ENCODE measurements around the gene TMEM207. TPM values are rescaled to one million over a fixed set of nuclear protein-coding genes. Genes with fewer than 3 reads are reported as not detected.
A peak's percentile ranks its signal among the peaks of the same experiment; 100 is the strongest.

The TMEM207 gene
- not detected in 2 replicates for polyA plus RNA-seq (2013)

DNA sequence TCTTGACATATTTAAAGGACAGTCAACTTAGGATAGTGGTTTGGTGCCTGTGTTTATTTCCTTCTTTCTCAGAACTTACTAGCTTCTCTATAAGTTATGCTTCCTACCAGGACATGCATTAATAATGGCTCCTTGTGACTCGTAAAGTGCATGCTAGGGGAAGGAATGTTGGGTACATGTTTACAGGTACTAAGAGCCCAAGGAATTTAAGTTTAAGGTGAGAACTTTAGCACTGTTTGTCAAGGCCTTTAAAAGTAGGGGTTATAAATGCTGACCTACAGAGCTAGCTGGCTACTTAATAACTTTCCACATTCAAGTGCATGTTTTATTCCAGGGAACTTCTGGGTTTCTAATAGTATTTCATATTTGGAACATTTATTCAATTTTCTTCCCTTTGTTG lies at the start of gene TMEM207:
TMEM207 (minus strand) TSS at position 101 of the 400 bp plus-strand sequence; CDS start at position 9, 92 bp downstream.
- no peak within 1 kb of the TSS for H3K14ac ChIP-seq (ENCODE audit: low read length)
- H2AK5ac ChIP-seq (ENCODE audit: low read length) = no peak within 1 kb of the TSS
- peaks cover 0 to 2% of the 10 kb centered on the region in 2 experiments for H3K4me1 ChIP-seq (ENCODE audit: control insufficient read depth in 1 of 2, insufficient read depth in 2 of 2, low read length in 2 of 2)
- no peak within 1 kb of the TSS for H3K4ac ChIP-seq (ENCODE audit: low read depth, low read length)
- no peaks in the 10 kb centered on the region for H3K36me3 ChIP-seq (ENCODE audit: control insufficient read depth in 1 of 2, insufficient read depth in 2 of 2, low read length in 2 of 2)
- H3K9me3 ChIP-seq (ENCODE audit: insufficient read depth, low read depth, low read length) = no peaks in the 10 kb centered on the region
- no peak within 1 kb of the TSS for H2BK12ac ChIP-seq (ENCODE audit: low read length)
- no CpG with 5 or more reads among the region's 1 CpG for WGBS (ENCODE audit: extremely low coverage, insufficient coverage, insufficient read length)
- no peak for DNase-seq
- no peak within 1 kb of the TSS for H3K18ac ChIP-seq (ENCODE audit: low read length)
- no peak within 1 kb of the TSS for H4K12ac ChIP-seq (ENCODE audit: low read depth, low read length)
- no peaks in the 10 kb centered on the region for H3K79me1 ChIP-seq (ENCODE audit: low read length)
- no peaks in the 10 kb centered on the region for H3K27me3 ChIP-seq (ENCODE audit: insufficient read depth, low read length)
- H3K4me2 ChIP-seq (ENCODE audit: low read length) = no peak within 1 kb of the TSS
- H3K79me2 ChIP-seq (ENCODE audit: control insufficient read depth, insufficient read depth, low read length, poor library complexity) = no peaks in the 10 kb centered on the region
- H2BK5ac ChIP-seq (ENCODE audit: low read depth, low read length, poor library complexity) = no peak within 1 kb of the TSS
- no peak within 1 kb of the TSS for H2AFZ ChIP-seq (ENCODE audit: insufficient read depth, low read length, poor library complexity)
- H3K9ac ChIP-seq (ENCODE audit: low read length) = no peak within 1 kb of the TSS
- H4K8ac ChIP-seq (ENCODE audit: low read depth, low read length) = no peak within 1 kb of the TSS
- no peak within 1 kb of the TSS for H4K91ac ChIP-seq (ENCODE audit: low read depth, low read length)
- no peak within 1 kb of the TSS for H3K23ac ChIP-seq (ENCODE audit: low read length)
- no peak within 1 kb of the TSS for H3K27ac ChIP-seq (ENCODE audit: low read depth, low read length)
- H3K4me3 ChIP-seq (ENCODE audit: low read depth, low read length) = no peak within 1 kb of the TSS
- no peak within 1 kb of the TSS for H2BK120ac ChIP-seq (ENCODE audit: insufficient read depth, low read length, poor library complexity)

- WGBS (ENCODE audit: extremely low coverage, insufficient coverage, insufficient read length) = 100% methylated on average over 1 of the region's 2 CpGs
- H2AK5ac ChIP-seq (ENCODE audit: low read length) = no peak overlapping the region
- no peak overlapping the region for H4K12ac ChIP-seq (ENCODE audit: low read depth, low read length)
- H2BK12ac ChIP-seq (ENCODE audit: low read length) = no peak overlapping the region
- H2BK5ac ChIP-seq (ENCODE audit: low read depth, low read length, poor library complexity) = no peak overlapping the region
- no peak overlapping the region for H2AFZ ChIP-seq (ENCODE audit: insufficient read depth, low read length, poor library complexity)
- no peak overlapping the region for H3K4ac ChIP-seq (ENCODE audit: low read depth, low read length)
- H3K23ac ChIP-seq (ENCODE audit: low read length) = no peak overlapping the region
- no peaks in the 10 kb centered on the region for H3K79me2 ChIP-seq (ENCODE audit: control insufficient read depth, insufficient read depth, low read length, poor library complexity)
- no peak overlapping the region for H3K4me3 ChIP-seq (ENCODE audit: low read depth, low read length)
- no peak overlapping the region for H4K91ac ChIP-seq (ENCODE audit: low read depth, low read length)
- no peaks in the 10 kb centered on the region for H3K4me1 ChIP-seq (ENCODE audit: control insufficient read depth in 1 of 2, insufficient read depth in 2 of 2, low read length in 2 of 2)
- no peaks in the 10 kb centered on the region for H3K27me3 ChIP-seq (ENCODE audit: insufficient read depth, low read length)
- no peak overlapping the region for H2BK120ac ChIP-seq (ENCODE audit: insufficient read depth, low read length, poor library complexity)
- no peak overlapping the region for H3K14ac ChIP-seq (ENCODE audit: low read length)
- H3K36me3 ChIP-seq (ENCODE audit: control insufficient read depth in 1 of 2, insufficient read depth in 2 of 2, low read length in 2 of 2) = no peaks in the 10 kb centered on the region
- no peak for DNase-seq
- H3K4me2 ChIP-seq (ENCODE audit: low read length) = no peak overlapping the region
- H3K9me3 ChIP-seq (ENCODE audit: insufficient read depth, low read depth, low read length) = no peaks in the 10 kb centered on the region
- H3K18ac ChIP-seq (ENCODE audit: low read length) = no peak overlapping the region
- H3K27ac ChIP-seq (ENCODE audit: low read depth, low read length) = no peak overlapping the region
- H3K9ac ChIP-seq (ENCODE audit: low read length) = no peak overlapping the region
- H4K8ac ChIP-seq (ENCODE audit: low read depth, low read length) = no peak overlapping the region
- no peaks in the 10 kb centered on the region for H3K79me1 ChIP-seq (ENCODE audit: low read length)
Observed at GRCh38 chr3:190499122-190499521, 49.4 kb upstream of the TMEM207 start.

DNA sequence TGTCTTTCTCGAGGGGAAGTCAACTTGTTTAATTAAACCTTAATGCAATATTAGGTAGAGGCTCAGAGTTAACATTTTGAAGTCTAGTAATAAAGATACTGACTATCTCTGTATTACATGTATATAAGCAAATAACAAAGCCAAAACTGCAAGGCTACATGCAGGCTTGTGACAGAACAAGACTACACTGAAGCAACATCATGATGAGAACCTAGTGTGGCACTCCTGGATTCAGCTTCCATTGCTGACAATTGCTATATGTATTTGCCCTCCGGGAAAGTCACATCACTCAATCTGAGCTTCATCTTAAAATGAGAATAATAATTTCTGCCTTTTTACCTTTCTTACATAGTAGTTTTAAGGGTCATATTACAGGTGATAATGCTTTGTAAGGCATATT lies 48.6 kb upstream of the TMEM207 start:
- no peak overlapping the region for H2AFZ ChIP-seq (ENCODE audit: insufficient read depth, low read length, poor library complexity)
- no peak overlapping the region for H3K14ac ChIP-seq (ENCODE audit: low read length)
- no peak overlapping the region for H2AK5ac ChIP-seq (ENCODE audit: low read length)
- H4K91ac ChIP-seq (ENCODE audit: low read depth, low read length) = no peak overlapping the region
- no peak overlapping the region for H3K4me2 ChIP-seq (ENCODE audit: low read length)
- no peak overlapping the region for H3K27ac ChIP-seq (ENCODE audit: low read depth, low read length)
- no peak overlapping the region for H3K23ac ChIP-seq (ENCODE audit: low read length)
- no peaks in the 10 kb centered on the region for H3K36me3 ChIP-seq (ENCODE audit: control insufficient read depth in 1 of 2, insufficient read depth in 2 of 2, low read length in 2 of 2)
- no peak overlapping the region for H3K4me3 ChIP-seq (ENCODE audit: low read depth, low read length)
- no peak overlapping the region for H4K8ac ChIP-seq (ENCODE audit: low read depth, low read length)
- no peaks in the 10 kb centered on the region for H3K4me1 ChIP-seq (ENCODE audit: control insufficient read depth in 1 of 2, insufficient read depth in 2 of 2, low read length in 2 of 2)
- H4K12ac ChIP-seq (ENCODE audit: low read depth, low read length) = no peak overlapping the region
- no peak overlapping the region for H2BK12ac ChIP-seq (ENCODE audit: low read length)
- no peaks in the 10 kb centered on the region for H3K79me2 ChIP-seq (ENCODE audit: control insufficient read depth, insufficient read depth, low read length, poor library complexity)
- H3K79me1 ChIP-seq (ENCODE audit: low read length) = no peaks in the 10 kb centered on the region
- no peak overlapping the region for H2BK5ac ChIP-seq (ENCODE audit: low read depth, low read length, poor library complexity)
- H3K9ac ChIP-seq (ENCODE audit: low read length) = no peak overlapping the region
- H3K4ac ChIP-seq (ENCODE audit: low read depth, low read length) = no peak overlapping the region
- no peaks in the 10 kb centered on the region for H3K27me3 ChIP-seq (ENCODE audit: insufficient read depth, low read length)
- H3K9me3 ChIP-seq (ENCODE audit: insufficient read depth, low read depth, low read length) = no peaks in the 10 kb centered on the region
- no CpG with 5 or more reads among the region's 2 CpGs for WGBS (ENCODE audit: extremely low coverage, insufficient coverage, insufficient read length)
- no peak overlapping the region for H3K18ac ChIP-seq (ENCODE audit: low read length)
- DNase-seq = peak; percentile 73 to 90
- no peak overlapping the region for H2BK120ac ChIP-seq (ENCODE audit: insufficient read depth, low read length, poor library complexity)

GRCh38 chr3:190497811-190498210 lies 48.1 kb upstream of the TMEM207 start:
- Histone ChIP-seq H3K18ac (ENCODE audit: low read length) (no peak overlapping the region), H3K79me1 (ENCODE audit: low read length) (no peaks in the 10 kb centered on the region), H3K27me3 (ENCODE audit: insufficient read depth, low read length) (no peaks in the 10 kb centered on the region), H3K79me2 (ENCODE audit: control insufficient read depth, insufficient read depth, low read length, poor library complexity) (no peaks in the 10 kb centered on the region), H2AK5ac (ENCODE audit: low read length) (no peak overlapping the region), H3K9ac (ENCODE audit: low read length) (no peak overlapping the region), H4K8ac (ENCODE audit: low read depth, low read length) (no peak overlapping the region), H2BK5ac (ENCODE audit: low read depth, low read length, poor library complexity) (no peak overlapping the region), H3K27ac (ENCODE audit: low read depth, low read length) (no peak overlapping the region), H4K12ac (ENCODE audit: low read depth, low read length) (no peak overlapping the region), H3K4me3 (ENCODE audit: low read depth, low read length) (no peak overlapping the region), H4K91ac (ENCODE audit: low read depth, low read length) (no peak overlapping the region), H3K14ac (ENCODE audit: low read length) (no peak overlapping the region), H3K9me3 (ENCODE audit: insufficient read depth, low read depth, low read length) (no peaks in the 10 kb centered on the region), H3K36me3 (ENCODE audit: control insufficient read depth in 1 of 2, insufficient read depth in 2 of 2, low read length in 2 of 2) (no peaks in the 10 kb centered on the region), H2BK120ac (ENCODE audit: insufficient read depth, low read length, poor library complexity) (no peak overlapping the region), H3K4ac (ENCODE audit: low read depth, low read length) (no peak overlapping the region), H3K4me1 (ENCODE audit: control insufficient read depth in 1 of 2, insufficient read depth in 2 of 2, low read length in 2 of 2) (no peaks in the 10 kb centered on the region), H2BK12ac (ENCODE audit: low read length) (no peak overlapping the region), H2AFZ (ENCODE audit: insufficient read depth, low read length, poor library complexity) (no peak overlapping the region), H3K23ac (ENCODE audit: low read length) (no peak overlapping the region), H3K4me2 (ENCODE audit: low read length) (no peak overlapping the region)
- no CpG with 5 or more reads among the region's 3 CpGs for WGBS (ENCODE audit: extremely low coverage, insufficient coverage, insufficient read length)
- peak; percentile 85 to 93 for DNase-seq

All from trophoblast cell (in vitro differentiated cells and primary cell).